Muscle layer of duodenum (tissue), 2 donors: ENCODE data around the gene PNPLA2.

ENCODE experiments used
- H3K27ac ChIP-seq: one replicate; pipeline ENCODE4 v1.7.0; 2013; ENCODE audit warnings: mild to moderate bottlenecking, low read length
- H3K27me3 ChIP-seq: one replicate; pipeline ENCODE4 v1.7.0; 2013; ENCODE audit warnings: low read depth, mild to moderate bottlenecking, control low read depth, low read length
- H3K36me3 ChIP-seq, 2 donors: one replicate each; pipeline ENCODE4 v1.7.0; 2013; ENCODE audit warnings: low read length in 2 of 2, control low read depth in 1 of 2, mild to moderate bottlenecking in 1 of 2; ENCODE audit not compliant: insufficient read depth in 2 of 2, control insufficient read depth in 1 of 2
- H3K4me1 ChIP-seq, 2 donors: one replicate each; pipeline ENCODE4 v1.7.0; 2013; ENCODE audit warnings: low read length in 2 of 2, mild to moderate bottlenecking in 2 of 2, control low read depth in 1 of 2, moderate library complexity in 1 of 2; ENCODE audit not compliant: insufficient read depth in 2 of 2, control insufficient read depth in 1 of 2
- H3K4me3 ChIP-seq, 2 donors: one replicate each; pipeline ENCODE4 v1.7.0; 2013; ENCODE audit warnings: low read length in 2 of 2, low read depth in 1 of 2, mild to moderate bottlenecking in 1 of 2
- H3K9me3 ChIP-seq, 2 donors: one replicate each; pipeline ENCODE4 v1.7.0; 2013; ENCODE audit warnings: low read length in 2 of 2, control low read depth in 1 of 2, mild to moderate bottlenecking in 1 of 2; ENCODE audit not compliant: control insufficient read depth in 1 of 2
- donor health status: healthy.

Gene PNPLA2

DNA sequence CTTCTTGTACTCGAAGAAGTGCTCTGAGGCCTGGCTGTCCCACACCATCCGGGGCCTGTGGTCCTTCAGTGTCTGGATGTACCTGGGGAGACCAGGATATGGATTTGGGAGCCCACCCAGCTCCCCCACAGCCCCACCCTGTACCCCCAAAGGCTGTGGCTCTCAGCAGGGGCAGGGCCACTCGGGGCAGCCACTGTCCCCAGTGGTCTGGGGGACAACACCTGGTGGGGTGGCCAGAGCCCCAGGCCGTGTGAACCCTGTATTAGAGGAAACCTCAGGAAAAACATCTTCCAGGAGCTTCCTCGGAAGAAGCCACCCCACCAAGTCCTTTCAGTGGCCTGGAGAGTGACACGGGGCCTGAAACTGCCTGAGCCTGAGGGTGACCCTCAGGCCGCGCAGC, 51.7 kb downstream of the PNPLA2 start:
- Histone ChIP-seq H3K9me3 (no peaks in the 10 kb centered on the region), H3K4me3 (no peak overlapping the region), H3K27ac (no peak overlapping the region), H3K36me3 (peaks cover 0 to 37% of the 10 kb centered on the region in 2 donors), H3K27me3 (no peaks in the 10 kb centered on the region), H3K4me1 (no peaks in the 10 kb centered on the region)

DNA sequence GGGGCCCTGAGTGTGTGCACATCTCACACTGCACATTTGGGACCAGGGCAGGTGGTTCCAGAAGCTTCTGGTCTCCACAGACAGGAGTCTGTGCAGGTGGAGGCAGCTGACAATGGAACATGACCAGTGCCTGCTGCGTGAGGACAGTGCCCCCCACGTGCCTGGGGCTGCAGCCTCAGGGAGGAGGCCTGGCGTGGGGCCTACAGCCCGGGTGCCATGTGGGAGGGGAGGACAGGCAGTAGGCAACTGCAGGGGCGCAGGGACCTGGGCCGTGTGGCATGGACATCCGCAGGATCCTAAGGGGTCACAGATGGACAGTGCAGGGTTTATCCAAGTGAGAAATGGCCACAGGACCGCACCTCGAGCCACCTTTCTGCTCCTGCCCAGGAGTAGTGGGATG, 52.8 kb downstream of the PNPLA2 start:
- Histone ChIP-seq H3K36me3 (peaks cover 0 to 26% of the 10 kb centered on the region in 2 donors), H3K9me3 (no peaks in the 10 kb centered on the region), H3K27ac (no peak overlapping the region), H3K27me3 (no peaks in the 10 kb centered on the region), H3K4me1 (peaks cover 0 to under 1% of the 10 kb centered on the region in 2 donors), H3K4me3 (no peak overlapping the region)

DNA sequence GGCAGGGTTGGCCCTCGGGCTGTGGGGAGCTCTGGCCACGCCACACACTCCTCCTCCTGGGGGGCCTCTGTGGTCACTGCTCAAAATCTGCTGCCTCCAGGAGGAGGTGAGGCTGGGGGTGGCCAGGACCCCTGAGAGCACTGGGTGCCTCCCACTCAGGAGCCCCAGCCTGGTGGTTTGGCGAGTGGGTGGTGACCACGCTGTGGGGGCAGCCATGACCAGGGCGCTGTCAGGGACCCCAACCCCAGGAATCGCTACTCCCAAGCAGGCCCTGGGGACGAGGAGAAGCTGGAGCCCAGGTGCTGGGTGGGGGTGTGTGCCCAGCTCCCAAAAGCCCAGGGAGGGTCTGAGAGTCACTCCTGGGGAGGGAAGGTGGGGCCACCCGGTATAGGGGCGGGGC, 54.1 kb downstream of the PNPLA2 start:
- no peak overlapping the region for H3K4me3 ChIP-seq
- H3K9me3 ChIP-seq, result no peaks in the 10 kb centered on the region
- no peaks in the 10 kb centered on the region for H3K27me3 ChIP-seq
- H3K36me3 ChIP-seq, result peaks cover 0 to 15% of the 10 kb centered on the region in 2 donors
- H3K4me1 ChIP-seq, result peaks cover 0 to 5% of the 10 kb centered on the region in 2 donors
- no peak overlapping the region for H3K27ac ChIP-seq

DNA sequence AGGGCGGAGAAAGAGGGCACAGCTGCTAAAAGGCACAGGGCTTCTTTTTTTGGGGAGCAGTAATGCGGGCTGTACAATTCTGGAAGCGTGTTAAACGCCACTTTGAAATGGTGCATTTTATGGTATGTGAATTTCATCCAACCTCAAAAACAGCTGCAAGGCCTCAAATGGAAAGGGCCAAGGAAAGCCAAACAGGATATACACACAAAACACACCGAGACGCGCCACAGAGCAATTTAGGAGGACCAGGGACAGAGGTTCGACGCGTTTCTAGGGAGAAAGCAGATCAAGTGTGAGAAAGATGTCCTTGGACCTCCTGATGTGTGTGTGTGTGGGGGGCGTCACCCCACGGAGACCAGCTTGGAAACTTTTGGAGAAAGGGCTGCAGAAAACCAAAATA, 55.0 kb downstream of the PNPLA2 start:
- H3K36me3 ChIP-seq, result peaks cover 0 to 8% of the 10 kb centered on the region in 2 donors

More for the DNA sequence above, 55.0 kb downstream of the PNPLA2 start:
- Histone ChIP-seq H3K9me3 (no peaks in the 10 kb centered on the region), H3K4me3 (no peak overlapping the region), H3K4me1 (peaks cover 0 to 5% of the 10 kb centered on the region in 2 donors), H3K27ac (no peak overlapping the region), H3K27me3 (no peaks in the 10 kb centered on the region)
